ENCODE results near the gene LEMD3.
A peak's percentile ranks its signal among the peaks of the same experiment; 100 is the strongest.

The LEMD3 gene

GRCh38 chr12:65259501-65259900 lies 90.1 kb downstream of the LEMD3 start:
- H3K9me3 ChIP-seq (ENCODE audit: insufficient read depth, low read depth, low read length) = no peaks in the 10 kb centered on the region
- H3K9ac ChIP-seq (ENCODE audit: low read depth, low read length) = no peak overlapping the region
- no peaks in the 10 kb centered on the region; the same call in 1 of the 2 replicates for H3K27me3 ChIP-seq (ENCODE audit: insufficient read depth, low read length)
- no peaks in the 10 kb centered on the region for H3K4me1 ChIP-seq (ENCODE audit: insufficient read depth, low read length)
- H3K27ac ChIP-seq (ENCODE audit: low read depth, low read length) = no peak overlapping the region
- H3K36me3 ChIP-seq (ENCODE audit: insufficient read depth, low read length) = no peaks in the 10 kb centered on the region
- no peak overlapping the region for H3K4me3 ChIP-seq (ENCODE audit: low read length)

GRCh38 chr12:65263777-65264176 lies 94.4 kb downstream of the LEMD3 start:
- Histone ChIP-seq H3K9ac (ENCODE audit: low read depth, low read length) (no peak overlapping the region), H3K4me1 (ENCODE audit: insufficient read depth, low read length) (no peaks in the 10 kb centered on the region), H3K27ac (ENCODE audit: low read depth, low read length) (no peak overlapping the region), H3K9me3 (ENCODE audit: insufficient read depth, low read depth, low read length) (no peaks in the 10 kb centered on the region), H3K4me3 (ENCODE audit: low read length) (no peak overlapping the region), H3K36me3 (ENCODE audit: insufficient read depth, low read length) (no peaks in the 10 kb centered on the region), H3K27me3 (ENCODE audit: insufficient read depth, low read length) (no peaks in the 10 kb centered on the region; the same call in 1 of the 2 replicates)
- 95% methylated on average over 3 of the region's 4 CpGs for WGBS

- no peak overlapping the region for H3K9ac ChIP-seq (ENCODE audit: low read depth, low read length)
- no peak overlapping the region for H3K4me3 ChIP-seq (ENCODE audit: low read length)
- WGBS = 100% methylated on average over 2 of the region's 3 CpGs
- H3K27me3 ChIP-seq (ENCODE audit: insufficient read depth, low read length) = no peaks in the 10 kb centered on the region
- no peaks in the 10 kb centered on the region for H3K4me1 ChIP-seq (ENCODE audit: insufficient read depth, low read length)
- H3K36me3 ChIP-seq (ENCODE audit: insufficient read depth, low read length) = no peaks in the 10 kb centered on the region
- no peak overlapping the region for H3K27ac ChIP-seq (ENCODE audit: low read depth, low read length)
- no peaks in the 10 kb centered on the region for H3K9me3 ChIP-seq (ENCODE audit: insufficient read depth, low read depth, low read length)
These were observed 97.0 kb downstream of the LEMD3 start for GRCh38 chr12:65266408-65266807.

- H3K9ac ChIP-seq (ENCODE audit: low read depth, low read length) = no peak overlapping the region
- no peak overlapping the region for H3K4me3 ChIP-seq (ENCODE audit: low read length)
- H3K27ac ChIP-seq (ENCODE audit: low read depth, low read length) = no peak overlapping the region
- WGBS = 100% methylated on average over 1 of the region's 1 CpG
- no peaks in the 10 kb centered on the region for H3K4me1 ChIP-seq (ENCODE audit: insufficient read depth, low read length)
- H3K27me3 ChIP-seq (ENCODE audit: insufficient read depth, low read length) = no peaks in the 10 kb centered on the region
- H3K36me3 ChIP-seq (ENCODE audit: insufficient read depth, low read length) = no peaks in the 10 kb centered on the region
- H3K9me3 ChIP-seq (ENCODE audit: insufficient read depth, low read depth, low read length) = no peaks in the 10 kb centered on the region
These were observed 100.2 kb downstream of the LEMD3 start for GRCh38 chr12:65269603-65270002.

- Histone ChIP-seq H3K36me3 (ENCODE audit: insufficient read depth, low read length) (no peaks in the 10 kb centered on the region), H3K9me3 (ENCODE audit: insufficient read depth, low read depth, low read length) (no peaks in the 10 kb centered on the region), H3K9ac (ENCODE audit: low read depth, low read length) (no peak overlapping the region), H3K4me3 (ENCODE audit: low read length) (no peak overlapping the region), H3K27me3 (ENCODE audit: insufficient read depth, low read length) (peaks cover 22% of the 10 kb centered on the region), H3K4me1 (ENCODE audit: insufficient read depth, low read length) (peaks cover 8% of the 10 kb centered on the region; the same call in 1 of the 2 replicates), H3K27ac (ENCODE audit: low read depth, low read length) (no peak overlapping the region)
- 91% methylated on average over 6 of the region's 7 CpGs for WGBS
These were observed 105.4 kb downstream of the LEMD3 start for GRCh38 chr12:65274602-65275272.

- Histone ChIP-seq H3K27me3 (ENCODE audit: insufficient read depth, low read length) (peaks cover 30% of the 10 kb centered on the region), H3K4me1 (ENCODE audit: insufficient read depth, low read length) (peaks cover 8% of the 10 kb centered on the region; the same call in 1 of the 2 replicates), H3K27ac (ENCODE audit: low read depth, low read length) (no peak overlapping the region), H3K9me3 (ENCODE audit: insufficient read depth, low read depth, low read length) (no peaks in the 10 kb centered on the region), H3K36me3 (ENCODE audit: insufficient read depth, low read length) (no peaks in the 10 kb centered on the region), H3K9ac (ENCODE audit: low read depth, low read length) (no peak overlapping the region), H3K4me3 (ENCODE audit: low read length) (no peak overlapping the region)
- 92% methylated on average over 3 of the region's 3 CpGs for WGBS
These were observed 106.2 kb downstream of the LEMD3 start for GRCh38 chr12:65275627-65276026.

GRCh38 chr12:65276916-65277530 lies 107.6 kb downstream of the LEMD3 start:
- Histone ChIP-seq H3K9ac (ENCODE audit: low read depth, low read length) (no peak overlapping the region), H3K27ac (ENCODE audit: low read depth, low read length) (no peak overlapping the region), H3K4me1 (ENCODE audit: insufficient read depth, low read length) (peaks cover 8% of the 10 kb centered on the region; the same call in 1 of the 2 replicates), H3K27me3 (ENCODE audit: insufficient read depth, low read length) (peaks cover 34% of the 10 kb centered on the region), H3K9me3 (ENCODE audit: insufficient read depth, low read depth, low read length) (no peaks in the 10 kb centered on the region), H3K36me3 (ENCODE audit: insufficient read depth, low read length) (no peaks in the 10 kb centered on the region), H3K4me3 (ENCODE audit: low read length) (no peak overlapping the region)
- 78% methylated on average over 2 of the region's 3 CpGs for WGBS

- under 1% methylated on average over 17 of the region's 23 CpGs for WGBS
These were observed 108.7 kb downstream of the LEMD3 start for GRCh38 chr12:65277994-65278575.

GRCh38 chr12:65278576-65279368 lies 109.4 kb downstream of the LEMD3 start, which contains the start of gene MSRB3:
Gene MSRB3 (plus strand): TSS chr12:65278683. CDS start chr12:65308580, 29,897 bp downstream.
- Histone ChIP-seq H3K9me3 (ENCODE audit: insufficient read depth, low read depth, low read length) (no peaks in the 10 kb centered on the region), H3K4me3 (ENCODE audit: low read length) (peak within 1 kb of the TSS; percentile 83), H3K27ac (ENCODE audit: low read depth, low read length) (peak within 1 kb of the TSS; percentile 56; the same call in 1 of the 2 replicates), H3K27me3 (ENCODE audit: insufficient read depth, low read length) (peaks cover 34% of the 10 kb centered on the region), H3K4me1 (ENCODE audit: insufficient read depth, low read length) (peaks cover 8% of the 10 kb centered on the region; the same call in 1 of the 2 replicates), H3K36me3 (ENCODE audit: insufficient read depth, low read length) (no peaks in the 10 kb centered on the region), H3K9ac (ENCODE audit: low read depth, low read length) (peak within 1 kb of the TSS; percentile 49)
- WGBS = under 1% methylated on average over 85 of the region's 85 CpGs

More at GRCh38 chr12:65277994-65278575, 108.7 kb downstream of the LEMD3 start:
- H3K9me3 ChIP-seq (ENCODE audit: insufficient read depth, low read depth, low read length) = no peaks in the 10 kb centered on the region
- H3K4me1 ChIP-seq (ENCODE audit: insufficient read depth, low read length) = peaks cover 8% of the 10 kb centered on the region; the same call in 1 of the 2 replicates
- H3K27ac ChIP-seq (ENCODE audit: low read depth, low read length) = no peak overlapping the region; the same call in 1 of the 2 replicates
- peaks cover 34% of the 10 kb centered on the region for H3K27me3 ChIP-seq (ENCODE audit: insufficient read depth, low read length)
- peak overlapping the region; percentile 83 for H3K4me3 ChIP-seq (ENCODE audit: low read length)
- no peaks in the 10 kb centered on the region for H3K36me3 ChIP-seq (ENCODE audit: insufficient read depth, low read length)
- peak overlapping the region; percentile 49 for H3K9ac ChIP-seq (ENCODE audit: low read depth, low read length)

GRCh38 chr12:65279369-65280112 lies 110.2 kb downstream of the LEMD3 start:
- peak overlapping the region; percentile 83 for H3K4me3 ChIP-seq (ENCODE audit: low read length)
- peaks cover 34% of the 10 kb centered on the region for H3K27me3 ChIP-seq (ENCODE audit: insufficient read depth, low read length)
- no peaks in the 10 kb centered on the region for H3K36me3 ChIP-seq (ENCODE audit: insufficient read depth, low read length)
- 0 out of 2 replicates have a peak overlapping the region, but pooled peaks have one; percentile 49 for H3K9ac ChIP-seq (ENCODE audit: low read depth, low read length)
- WGBS = 7% methylated on average over 21 of the region's 23 CpGs
- H3K9me3 ChIP-seq (ENCODE audit: insufficient read depth, low read depth, low read length) = no peaks in the 10 kb centered on the region
- peaks cover 8% of the 10 kb centered on the region; the same call in 1 of the 2 replicates for H3K4me1 ChIP-seq (ENCODE audit: insufficient read depth, low read length)
- no peak overlapping the region; the same call in 1 of the 2 replicates for H3K27ac ChIP-seq (ENCODE audit: low read depth, low read length)
